Measurements from ENCODE around the gene ARHGEF1. TPM values are rescaled to one million over a fixed set of nuclear protein-coding genes. Genes with fewer than 3 reads are reported as not detected.

ARHGEF1 gene
- total RNA-seq, 4 donors from 2014 or later = 54.5 to 71.8 (median 59.7) TPM

DNA sequence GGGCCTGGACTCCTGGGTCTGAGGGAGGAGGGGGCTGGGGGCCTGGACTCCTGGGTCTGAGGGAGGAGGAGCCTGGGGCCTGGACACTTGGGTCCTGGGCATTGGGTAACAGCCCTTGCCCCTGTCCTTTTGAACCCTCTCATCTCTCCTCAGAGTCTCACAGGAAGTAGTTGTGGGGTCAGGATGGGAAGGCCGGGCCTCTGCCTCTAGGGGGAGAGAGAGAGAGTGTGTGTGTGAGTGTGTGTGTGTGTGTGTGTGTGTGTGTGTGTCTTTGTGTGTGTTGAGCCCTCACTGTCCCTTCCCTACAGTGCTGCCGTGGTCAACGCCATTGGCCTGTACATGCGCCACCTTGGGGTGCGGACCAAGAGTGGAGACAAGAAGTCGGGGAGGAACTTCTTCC lies 10.9 kb downstream of the ARHGEF1 start:
- peaks cover 57 to 93% (median 83%) of the 10 kb centered on the region in 4 donors for H3K36me3 ChIP-seq
- H3K27ac ChIP-seq (replicated peaks in 1 of 4) = no peak overlapping the region
- no peaks in the 10 kb centered on the region for H3K27me3 ChIP-seq
- DNase-seq (ENCODE audit: extremely low spot score) = no peak
- H3K9me3 ChIP-seq = no peaks in the 10 kb centered on the region
- H3K4me3 ChIP-seq = no peak overlapping the region
- H3K4me1 ChIP-seq = no peaks in the 10 kb centered on the region
- WGBS = 87% methylated on average over 6 of the region's 6 CpGs
- intact Hi-C loops (cut with DNase I) = no loop called here
- TF ChIP-seq POLR2AphosphoS5 (IDR thresholded peaks at IDR 0.05) (no peak), POLR2A (IDR thresholded peaks at IDR 0.05; ENCODE audit: low read depth) (no peak), EP300 (IDR thresholded peaks at IDR 0.05) (no peak)
- TF ChIP-seq, protein P1, sequence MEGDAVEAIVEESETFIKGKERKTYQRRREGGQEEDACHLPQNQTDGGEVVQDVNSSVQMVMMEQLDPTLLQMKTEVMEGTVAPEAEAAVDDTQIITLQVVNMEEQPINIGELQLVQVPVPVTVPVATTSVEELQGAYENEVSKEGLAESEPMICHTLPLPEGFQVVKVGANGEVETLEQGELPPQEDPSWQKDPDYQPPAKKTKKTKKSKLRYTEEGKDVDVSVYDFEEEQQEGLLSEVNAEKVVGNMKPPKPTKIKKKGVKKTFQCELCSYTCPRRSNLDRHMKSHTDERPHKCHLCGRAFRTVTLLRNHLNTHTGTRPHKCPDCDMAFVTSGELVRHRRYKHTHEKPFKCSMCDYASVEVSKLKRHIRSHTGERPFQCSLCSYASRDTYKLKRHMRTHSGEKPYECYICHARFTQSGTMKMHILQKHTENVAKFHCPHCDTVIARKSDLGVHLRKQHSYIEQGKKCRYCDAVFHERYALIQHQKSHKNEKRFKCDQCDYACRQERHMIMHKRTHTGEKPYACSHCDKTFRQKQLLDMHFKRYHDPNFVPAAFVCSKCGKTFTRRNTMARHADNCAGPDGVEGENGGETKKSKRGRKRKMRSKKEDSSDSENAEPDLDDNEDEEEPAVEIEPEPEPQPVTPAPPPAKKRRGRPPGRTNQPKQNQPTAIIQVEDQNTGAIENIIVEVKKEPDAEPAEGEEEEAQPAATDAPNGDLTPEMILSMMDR (IDR thresholded peaks at IDR 0.05) = no peak

DNA sequence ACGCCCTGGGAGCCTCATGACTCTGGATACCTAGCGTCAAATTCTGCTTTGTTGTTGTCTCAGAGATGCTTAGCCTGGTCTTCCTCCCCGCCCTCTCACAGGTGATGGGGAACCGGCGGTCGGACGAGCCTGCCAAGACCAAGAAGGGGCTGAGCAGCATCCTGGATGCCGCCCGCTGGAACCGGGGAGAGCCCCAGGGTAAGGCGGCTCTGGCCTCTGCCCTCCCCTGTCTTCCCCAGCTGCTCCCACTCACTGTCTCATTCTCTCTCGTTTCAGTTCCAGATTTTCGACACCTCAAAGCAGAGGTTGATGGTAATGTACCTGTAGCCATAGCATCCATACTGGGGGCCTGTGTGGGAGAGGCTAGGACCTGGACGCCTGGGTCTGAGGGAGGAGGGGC lies 11.4 kb downstream of the ARHGEF1 start:
- no peak for DNase-seq (ENCODE audit: extremely low spot score)
- intact Hi-C loops (cut with DNase I) = no loop called here
- Histone ChIP-seq H3K27ac (replicated peaks in 1 of 4) (no peak overlapping the region), H3K9me3 (no peaks in the 10 kb centered on the region), H3K4me1 (no peaks in the 10 kb centered on the region), H3K27me3 (no peaks in the 10 kb centered on the region), H3K4me3 (no peak overlapping the region), H3K36me3 (peaks cover 57 to 93% (median 83%) of the 10 kb centered on the region in 4 donors)
- TF ChIP-seq POLR2AphosphoS5 (IDR thresholded peaks at IDR 0.05) (no peak), POLR2A (IDR thresholded peaks at IDR 0.05; ENCODE audit: low read depth) (no peak), EP300 (IDR thresholded peaks at IDR 0.05) (no peak)
- TF ChIP-seq, protein P1 (IDR thresholded peaks at IDR 0.05) = no peak
- WGBS = 69% methylated on average over 9 of the region's 14 CpGs

DNA sequence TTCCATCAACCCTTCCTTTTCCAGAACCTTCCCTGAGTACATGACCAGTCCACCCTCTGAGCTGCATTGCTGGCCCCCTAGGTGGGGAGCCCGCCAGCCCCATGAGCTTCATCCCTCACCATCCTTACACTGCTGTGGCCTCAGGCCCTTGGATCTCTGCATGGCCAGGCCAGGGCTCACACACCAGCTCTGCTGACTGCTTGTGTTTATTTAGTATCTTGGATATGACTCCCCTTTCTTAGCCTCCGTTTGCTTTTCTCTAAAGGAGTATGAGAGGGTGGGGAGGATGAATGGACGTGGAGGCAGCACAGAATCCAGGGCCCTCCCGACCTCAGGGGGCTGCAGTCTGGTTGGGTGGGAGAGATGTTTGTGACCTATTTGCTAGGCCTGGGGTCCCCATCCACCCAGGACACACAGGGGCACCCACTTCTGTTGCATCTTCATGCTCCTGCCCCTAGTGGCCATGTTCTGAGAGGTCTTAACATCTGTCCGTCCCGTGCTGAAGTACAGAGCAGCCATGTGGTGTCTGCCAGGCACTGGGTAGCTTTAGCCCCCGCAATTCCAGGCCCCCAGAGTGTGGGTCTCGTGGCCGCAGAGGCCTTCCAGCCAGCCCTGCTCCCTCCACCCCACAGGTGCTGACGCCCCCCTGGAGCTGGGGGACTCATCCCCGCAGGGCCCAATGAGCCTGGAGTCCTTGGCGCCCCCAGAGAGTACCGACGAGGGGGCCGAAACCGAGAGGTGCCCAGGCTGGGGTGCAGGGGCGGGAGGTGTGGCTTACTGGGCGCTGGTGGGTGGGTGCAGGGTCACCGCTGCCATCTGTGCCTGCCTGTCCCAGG lies 13.0 kb downstream of the ARHGEF1 start:
- Histone ChIP-seq H3K4me3 (no peak overlapping the region), H3K27me3 (no peaks in the 10 kb centered on the region), H3K9me3 (no peaks in the 10 kb centered on the region), H3K27ac (replicated peaks in 1 of 4) (no peak overlapping the region), H3K36me3 (peaks cover 68 to 94% (median 86%) of the 10 kb centered on the region in 4 donors), H3K4me1 (no peaks in the 10 kb centered on the region)
- no peak for DNase-seq (ENCODE audit: extremely low spot score)
- WGBS = 80% methylated on average over 8 of the region's 19 CpGs
- TF ChIP-seq EP300 (IDR thresholded peaks at IDR 0.05) (no peak), POLR2A (IDR thresholded peaks at IDR 0.05; ENCODE audit: low read depth) (no peak), POLR2AphosphoS5 (IDR thresholded peaks at IDR 0.05) (no peak)
- TF ChIP-seq, protein P1 (IDR thresholded peaks at IDR 0.05) = no peak
- intact Hi-C loops (cut with DNase I) = no loop called here

DNA sequence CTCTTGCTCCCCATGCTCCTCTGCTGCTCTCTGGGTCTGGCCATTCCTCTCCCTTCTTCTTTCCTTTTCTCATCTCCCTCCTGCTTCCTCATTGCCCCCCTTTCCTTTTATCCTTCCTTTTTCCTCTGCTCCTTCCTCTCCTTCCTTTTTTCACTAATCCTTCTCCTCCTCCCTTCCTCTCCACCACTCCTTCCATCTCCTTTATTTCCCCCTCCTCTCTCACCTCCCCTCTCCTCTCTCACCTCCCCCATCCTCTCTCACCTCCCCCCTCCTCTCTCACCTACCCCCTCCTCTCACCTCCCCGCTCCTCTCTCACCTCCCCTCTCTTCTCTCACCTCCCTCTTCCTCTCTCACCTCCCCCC lies 13.6 kb downstream of the ARHGEF1 start:
- 92% methylated on average over 1 of the region's 1 CpG for WGBS
- no peak overlapping the region for H3K4me3 ChIP-seq

DNA sequence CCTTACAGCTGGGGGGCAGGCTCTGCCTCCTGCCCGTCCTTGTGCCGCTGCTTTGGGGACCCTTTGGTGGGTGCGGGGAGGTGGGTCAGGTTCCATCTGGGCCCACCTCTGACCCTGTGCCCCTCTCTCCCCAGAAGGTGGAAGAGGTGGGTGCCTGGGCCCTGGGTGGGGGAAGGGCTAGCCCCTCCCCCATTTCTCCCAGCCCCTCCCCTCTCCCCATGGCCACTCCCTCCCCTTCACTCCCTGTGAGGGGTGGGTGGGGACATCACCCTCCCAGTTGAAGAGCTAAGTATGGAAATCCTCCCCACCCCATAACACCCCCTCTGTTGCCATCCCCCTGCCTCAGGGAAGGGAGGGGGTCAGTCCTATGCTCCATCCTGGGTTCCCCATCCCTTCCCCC lies 14.2 kb downstream of the ARHGEF1 start:
- Histone ChIP-seq H3K9me3 (no peaks in the 10 kb centered on the region), H3K4me3 (no peak overlapping the region), H3K27ac (replicated peaks in 1 of 4) (no peak overlapping the region), H3K27me3 (no peaks in the 10 kb centered on the region), H3K4me1 (no peaks in the 10 kb centered on the region), H3K36me3 (peaks cover 79 to 95% (median 89%) of the 10 kb centered on the region in 4 donors)
- no peak for DNase-seq (ENCODE audit: extremely low spot score)
- WGBS = 90% methylated on average over 3 of the region's 3 CpGs
- no peak for TF ChIP-seq POLR2A (IDR thresholded peaks at IDR 0.05; ENCODE audit: low read depth)
- no peak for TF ChIP-seq EP300 (IDR thresholded peaks at IDR 0.05)
- TF ChIP-seq POLR2AphosphoS5 (IDR thresholded peaks at IDR 0.05) = no peak
- TF ChIP-seq, protein P1 (IDR thresholded peaks at IDR 0.05) = no peak
- intact Hi-C loops (cut with DNase I) = no loop called here

More for the DNA sequence above, 13.6 kb downstream of the ARHGEF1 start:
- peaks cover 74 to 95% (median 89%) of the 10 kb centered on the region in 4 donors for H3K36me3 ChIP-seq
- no peak for DNase-seq (ENCODE audit: extremely low spot score)
- no peaks in the 10 kb centered on the region for H3K9me3 ChIP-seq
- TF ChIP-seq EP300 (IDR thresholded peaks at IDR 0.05) (no peak), POLR2AphosphoS5 (IDR thresholded peaks at IDR 0.05) (no peak)
- intact Hi-C loops (cut with DNase I) = no loop called here
- H3K4me1 ChIP-seq = no peaks in the 10 kb centered on the region
- no peaks in the 10 kb centered on the region for H3K27me3 ChIP-seq
- no peak overlapping the region for H3K27ac ChIP-seq (replicated peaks in 1 of 4)
